HG03139 (cell line): ENCODE measurements around the gene TSSK6.

Experiments
- ATAC-seq: cut with Tn5 transposase; IDR thresholded peaks from one replicate; pipeline ENCODE4 v1.9.1; 2021; ENCODE audit not compliant: unreplicated experiment

The TSSK6 gene

GRCh38 chr19:19507354-19507753 lies 8.0 kb downstream of the TSSK6 start:
- ATAC-seq: no peak

GRCh38 chr19:19506592-19506991 lies 8.8 kb downstream of the TSSK6 start:
- ATAC-seq: no peak

GRCh38 chr19:19505669-19506326 lies 9.6 kb downstream of the TSSK6 start:
- no peak for ATAC-seq

GRCh38 chr19:19504754-19505668 lies 10.3 kb downstream of the TSSK6 start:
- ATAC-seq: no peak

- ATAC-seq: no peak
Observed at GRCh38 chr19:19502808-19503602, 12.3 kb downstream of the TSSK6 start.

GRCh38 chr19:19502281-19502680 lies 13.1 kb downstream of the TSSK6 start:
- no peak for ATAC-seq

GRCh38 chr19:19501798-19502197 lies 13.6 kb downstream of the TSSK6 start:
- ATAC-seq: no peak

GRCh38 chr19:19500975-19501644 lies 14.2 kb downstream of the TSSK6 start:
- ATAC-seq: no peak

GRCh38 chr19:19499272-19499995 lies 15.9 kb downstream of the TSSK6 start:
- ATAC-seq: no peak

GRCh38 chr19:19498255-19498991 lies 16.9 kb downstream of the TSSK6 start:
- no peak for ATAC-seq

GRCh38 chr19:19495614-19496603 lies 19.4 kb downstream of the TSSK6 start:
- no peak for ATAC-seq

- no peak for ATAC-seq
Observed at GRCh38 chr19:19493841-19494546, 21.4 kb downstream of the TSSK6 start.

- ATAC-seq: no peak
Observed at GRCh38 chr19:19492026-19492610, 23.2 kb downstream of the TSSK6 start.

- ATAC-seq: no peak
Observed at GRCh38 chr19:19491321-19492025, 23.9 kb downstream of the TSSK6 start.

- no peak for ATAC-seq
Observed at GRCh38 chr19:19490214-19490968, 25.0 kb downstream of the TSSK6 start.

GRCh38 chr19:19489804-19490204 lies 25.5 kb downstream of the TSSK6 start:
- ATAC-seq: no peak
